GM12865 (cell line): ENCODE measurements around the gene ANO6.

Source experiments
- DNase-seq: peaks from one replicate; pipeline ENCODE4 v3.0.0; 2010; ENCODE audit warnings: low read depth
- H3K4me3 ChIP-seq: 2 replicates; pipeline ENCODE4 v1.5.1; 2011; ENCODE audit warnings: mild to moderate bottlenecking, low read depth, low read length, control low read depth
- TF ChIP-seq, protein P1 (sequence below): IDR thresholded peaks from 2 replicates; pipeline ENCODE4 v1.5.1; 2011; ENCODE audit warnings: low read length, control low read depth, low read depth, inconsistent platforms; ENCODE audit not compliant: insufficient read depth; ENCODE audit errors: missing control alignments

ANO6 gene

DNA sequence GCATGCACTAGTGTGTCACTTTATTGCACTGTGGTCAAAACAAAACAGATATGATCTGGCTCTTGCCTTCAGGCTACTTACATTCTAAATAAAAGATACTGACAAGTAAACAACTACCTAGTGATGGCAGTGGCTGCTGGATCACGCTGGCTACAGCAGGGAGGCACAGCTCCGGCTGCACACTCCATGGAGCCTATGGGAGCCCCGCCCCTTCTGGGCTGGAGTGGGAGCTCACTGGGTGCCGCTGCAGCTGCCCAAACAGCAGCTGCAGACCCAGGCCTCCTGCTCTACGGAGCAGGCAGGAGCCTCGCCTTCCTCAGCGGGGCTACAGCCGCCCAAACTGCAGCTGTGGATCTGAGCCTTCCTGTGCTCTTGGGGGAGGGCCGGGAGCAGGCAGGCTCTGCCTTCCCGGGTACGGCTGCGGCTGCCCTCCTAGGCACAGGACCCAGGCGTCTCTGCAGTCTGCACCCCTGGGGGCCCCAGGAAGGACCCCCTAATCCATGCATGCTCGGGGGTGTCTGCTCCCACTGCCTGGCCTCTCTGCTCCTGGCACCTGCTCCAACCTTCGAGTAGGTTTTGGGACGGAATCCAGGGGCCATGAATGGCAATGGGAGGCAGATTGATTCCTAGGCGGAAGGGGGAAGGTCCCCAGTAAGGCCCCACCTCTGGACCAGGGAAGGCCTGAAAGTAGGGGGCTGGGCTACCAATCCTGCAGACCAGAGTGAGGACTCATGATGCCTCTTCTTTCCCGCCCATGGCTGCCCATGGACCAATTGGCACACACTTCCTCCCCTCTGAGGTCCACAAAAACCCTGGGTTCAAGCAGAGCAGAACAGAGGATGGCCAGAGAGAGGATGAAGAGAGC is 253.1 kb downstream of the ANO6 start:
- H3K4me3 ChIP-seq = no peak overlapping the region
- no peak for DNase-seq
- TF ChIP-seq, protein P1, sequence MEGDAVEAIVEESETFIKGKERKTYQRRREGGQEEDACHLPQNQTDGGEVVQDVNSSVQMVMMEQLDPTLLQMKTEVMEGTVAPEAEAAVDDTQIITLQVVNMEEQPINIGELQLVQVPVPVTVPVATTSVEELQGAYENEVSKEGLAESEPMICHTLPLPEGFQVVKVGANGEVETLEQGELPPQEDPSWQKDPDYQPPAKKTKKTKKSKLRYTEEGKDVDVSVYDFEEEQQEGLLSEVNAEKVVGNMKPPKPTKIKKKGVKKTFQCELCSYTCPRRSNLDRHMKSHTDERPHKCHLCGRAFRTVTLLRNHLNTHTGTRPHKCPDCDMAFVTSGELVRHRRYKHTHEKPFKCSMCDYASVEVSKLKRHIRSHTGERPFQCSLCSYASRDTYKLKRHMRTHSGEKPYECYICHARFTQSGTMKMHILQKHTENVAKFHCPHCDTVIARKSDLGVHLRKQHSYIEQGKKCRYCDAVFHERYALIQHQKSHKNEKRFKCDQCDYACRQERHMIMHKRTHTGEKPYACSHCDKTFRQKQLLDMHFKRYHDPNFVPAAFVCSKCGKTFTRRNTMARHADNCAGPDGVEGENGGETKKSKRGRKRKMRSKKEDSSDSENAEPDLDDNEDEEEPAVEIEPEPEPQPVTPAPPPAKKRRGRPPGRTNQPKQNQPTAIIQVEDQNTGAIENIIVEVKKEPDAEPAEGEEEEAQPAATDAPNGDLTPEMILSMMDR = no peak

DNA sequence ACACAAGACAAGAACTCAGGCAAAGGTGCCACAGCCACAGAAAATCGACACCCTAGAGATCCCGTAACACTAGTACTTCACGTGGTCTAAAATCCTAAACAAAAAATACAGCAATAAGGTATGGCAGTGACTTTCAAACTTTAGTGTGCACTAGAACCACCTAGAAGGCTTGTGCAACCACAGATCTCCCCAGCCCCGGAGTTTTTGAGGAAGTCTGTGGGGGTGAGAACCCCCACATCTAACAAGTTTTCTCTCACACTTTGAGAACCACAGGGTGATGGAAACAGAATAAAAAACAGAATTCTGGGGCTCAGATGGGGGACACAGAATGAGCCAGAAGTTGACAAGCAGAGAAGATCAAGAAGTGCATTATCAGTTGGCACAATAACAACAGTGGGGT is 254.0 kb downstream of the ANO6 start:
- DNase-seq = no peak
- TF ChIP-seq, protein P1 = no peak
- H3K4me3 ChIP-seq = no peak overlapping the region

DNA sequence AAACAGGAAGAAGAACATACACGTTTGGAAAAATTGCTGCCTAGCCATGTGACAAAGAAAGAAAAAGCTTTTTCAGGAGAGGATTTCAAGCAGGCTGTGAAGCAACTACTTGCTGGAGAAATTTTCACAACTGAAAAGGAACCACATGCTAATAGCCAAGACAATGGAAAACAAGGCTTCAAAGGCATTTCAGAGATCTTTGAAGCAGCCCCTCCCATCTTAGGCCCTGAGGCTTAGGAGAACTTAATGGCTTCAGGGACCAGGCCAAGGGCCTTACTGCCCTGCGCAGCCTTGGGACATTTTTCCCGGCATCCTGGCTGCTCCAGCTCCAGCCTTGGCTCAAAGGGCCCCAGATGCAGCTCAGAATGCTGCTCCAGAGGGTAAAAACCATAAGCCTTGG is 257.7 kb downstream of the ANO6 start:
- H3K4me3 ChIP-seq = no peak overlapping the region
- no peak for DNase-seq
- TF ChIP-seq, protein P1 = no peak

DNA sequence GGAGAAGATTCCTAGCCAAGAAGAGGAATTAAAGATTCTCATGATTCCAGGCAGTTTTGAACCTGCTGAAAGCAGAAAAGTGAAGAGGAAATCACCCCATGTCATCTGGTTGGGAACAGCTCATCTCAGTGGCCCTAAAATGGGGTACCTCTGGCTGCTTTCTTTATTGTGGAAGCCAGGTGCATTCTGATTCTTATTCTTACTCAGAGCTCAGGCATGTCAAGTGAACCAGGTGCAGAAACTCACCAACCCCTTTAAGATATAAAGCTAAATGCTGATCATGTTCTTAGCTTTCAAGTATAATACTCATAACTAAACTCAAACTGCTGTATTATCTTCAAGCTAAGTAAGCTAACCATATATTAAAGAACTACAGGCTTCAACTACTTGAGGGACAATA is 259.7 kb downstream of the ANO6 start:
- H3K4me3 ChIP-seq = no peak overlapping the region
- TF ChIP-seq, protein P1 = no peak
- DNase-seq = peak; percentile 18

DNA sequence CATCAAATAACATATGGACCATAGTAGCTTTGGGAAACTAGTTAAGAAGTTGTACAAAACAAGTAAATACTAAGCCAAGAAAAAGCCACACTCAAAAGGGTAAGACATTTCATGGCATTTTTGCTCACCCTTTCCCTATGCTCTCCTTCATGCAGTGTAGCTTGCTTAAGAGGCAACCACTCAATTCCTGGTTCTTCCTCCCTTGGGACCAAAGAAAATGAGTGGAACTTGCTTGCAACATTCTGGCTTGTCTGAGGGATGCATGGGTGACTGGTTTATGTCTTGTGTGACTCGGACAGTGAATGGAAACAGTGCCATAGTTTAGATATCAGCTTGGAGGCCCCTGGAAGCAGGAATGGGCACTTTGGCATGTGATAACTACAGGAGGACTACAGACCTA is 261.6 kb downstream of the ANO6 start:
- no peak for DNase-seq
- TF ChIP-seq, protein P1 = no peak
- no peak overlapping the region for H3K4me3 ChIP-seq

DNA sequence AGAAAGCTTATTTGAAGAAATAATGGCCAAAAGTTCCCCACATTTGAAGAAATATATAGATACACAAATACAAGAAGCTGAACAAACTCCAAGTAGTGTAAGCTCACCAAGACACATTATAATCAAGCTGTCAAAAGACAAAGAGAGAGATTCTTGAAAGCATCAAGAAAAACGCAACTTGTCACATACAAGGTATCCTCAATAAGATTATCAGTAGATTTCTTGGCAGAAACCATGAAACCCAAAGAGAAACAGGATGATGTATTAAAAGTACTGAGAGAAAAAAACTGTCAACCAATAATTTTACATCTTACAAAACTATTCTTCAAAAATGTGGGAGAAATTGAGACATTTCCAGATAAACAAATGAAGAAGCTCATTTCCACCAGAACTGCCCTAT is 263.0 kb downstream of the ANO6 start:
- TF ChIP-seq, protein P1 = no peak

DNA sequence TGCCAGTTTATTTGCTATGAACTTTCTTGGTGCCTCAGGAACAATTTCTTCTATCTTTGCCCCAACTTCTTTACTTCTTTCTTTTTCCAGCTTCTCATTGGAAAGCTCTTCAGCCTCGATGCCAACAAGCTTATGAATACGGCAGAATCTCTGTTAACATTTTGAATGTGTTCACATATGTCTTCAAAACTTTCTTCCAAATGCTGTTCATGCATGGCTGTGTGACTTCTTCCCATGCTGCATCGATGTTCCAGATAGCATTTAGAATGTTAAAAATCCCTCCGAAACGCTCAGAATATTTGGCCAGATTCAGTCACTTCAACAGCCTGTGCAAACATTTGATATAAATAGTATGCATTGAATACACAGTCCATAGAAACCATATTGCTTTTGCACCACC is 265.9 kb downstream of the ANO6 start:
- DNase-seq = no peak
- no peak overlapping the region for H3K4me3 ChIP-seq
- TF ChIP-seq, protein P1 = no peak

More for the DNA sequence above, 263.0 kb downstream of the ANO6 start:
- DNase-seq = no peak
- no peak overlapping the region for H3K4me3 ChIP-seq
